GM19023 (cell line): Measurements from ENCODE around the gene ANKDD1A.
A peak's percentile ranks its signal among the peaks of the same experiment; 100 is the strongest.

Experiments used
- ATAC-seq: cut with Tn5 transposase; IDR thresholded peaks from one replicate; pipeline ENCODE4 v1.9.1; 2021; ENCODE audit warnings: mild to moderate bottlenecking, moderate library complexity; ENCODE audit not compliant: unreplicated experiment

ANKDD1A gene

GRCh38 chr15:64959128-64959527, 47.4 kb downstream of the ANKDD1A start:
- ATAC-seq, result no peak

DNA sequence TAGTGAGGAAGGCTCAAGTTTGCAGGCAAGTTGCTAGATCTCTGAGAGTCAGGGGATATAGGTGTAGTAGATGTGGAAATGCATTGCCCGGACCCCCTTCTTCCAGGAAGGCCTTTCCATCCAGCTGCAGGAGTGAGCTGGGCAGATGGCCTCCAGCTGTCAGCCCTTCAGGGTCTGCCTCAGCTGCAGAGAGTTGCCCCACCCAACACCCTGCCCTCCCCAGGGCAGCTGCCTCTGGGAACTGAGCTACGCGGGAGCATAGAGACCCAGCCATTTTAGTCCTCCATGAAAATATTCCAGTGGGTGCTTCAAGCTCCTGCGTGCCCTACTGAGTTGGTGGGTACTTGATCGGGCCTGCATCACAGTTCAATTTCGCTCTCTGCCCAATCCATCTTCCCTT, 48.5 kb downstream of the ANKDD1A start:
- no peak for ATAC-seq

DNA sequence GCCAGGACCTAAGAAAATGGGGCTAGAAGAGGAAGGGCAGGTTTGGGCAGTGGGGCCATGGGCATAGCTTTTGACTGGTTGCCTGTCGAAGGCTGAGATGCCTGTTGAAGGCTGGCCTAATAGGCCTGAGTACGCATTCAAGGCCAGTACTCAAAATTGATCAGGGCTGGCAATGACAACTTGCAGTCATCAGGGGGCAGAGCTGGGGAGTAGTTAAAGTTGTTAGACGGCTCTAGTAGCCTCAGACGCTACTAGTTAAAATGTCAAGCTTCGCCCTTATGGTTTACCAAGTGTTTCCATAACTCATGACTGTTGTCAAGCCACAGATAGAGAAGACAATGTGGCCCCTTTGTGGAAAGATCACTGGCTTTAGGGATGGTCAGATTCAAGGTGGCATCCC, 49.3 kb downstream of the ANKDD1A start:
- ATAC-seq, result no peak

GRCh38 chr15:64969401-64969800, 57.7 kb downstream of the ANKDD1A start:
- ATAC-seq, result no peak

GRCh38 chr15:64970698-64971097, 59.0 kb downstream of the ANKDD1A start:
- ATAC-seq, result no peak

DNA sequence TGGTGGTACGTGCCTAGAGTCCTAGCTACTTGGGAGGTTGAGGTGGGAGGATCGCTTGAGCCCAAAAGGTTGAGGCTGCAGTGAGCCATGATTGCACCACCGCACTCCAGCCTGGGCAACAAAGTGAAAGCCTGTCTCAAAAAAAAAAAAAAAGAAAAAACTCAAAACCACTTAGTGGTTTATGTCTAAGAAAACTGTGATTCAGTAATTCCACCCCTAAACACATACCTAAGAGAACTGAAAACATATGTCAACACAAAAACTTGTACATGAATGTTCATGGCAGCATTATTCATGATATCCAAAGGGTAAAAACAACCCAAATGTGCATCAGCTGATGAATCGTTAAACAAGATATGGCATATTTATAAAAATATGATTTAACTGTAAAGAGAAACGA, 63.7 kb downstream of the ANKDD1A start:
- ATAC-seq, result no peak

- no peak for ATAC-seq
These were observed 67.6 kb downstream of the ANKDD1A start for GRCh38 chr15:64979252-64979710.

DNA sequence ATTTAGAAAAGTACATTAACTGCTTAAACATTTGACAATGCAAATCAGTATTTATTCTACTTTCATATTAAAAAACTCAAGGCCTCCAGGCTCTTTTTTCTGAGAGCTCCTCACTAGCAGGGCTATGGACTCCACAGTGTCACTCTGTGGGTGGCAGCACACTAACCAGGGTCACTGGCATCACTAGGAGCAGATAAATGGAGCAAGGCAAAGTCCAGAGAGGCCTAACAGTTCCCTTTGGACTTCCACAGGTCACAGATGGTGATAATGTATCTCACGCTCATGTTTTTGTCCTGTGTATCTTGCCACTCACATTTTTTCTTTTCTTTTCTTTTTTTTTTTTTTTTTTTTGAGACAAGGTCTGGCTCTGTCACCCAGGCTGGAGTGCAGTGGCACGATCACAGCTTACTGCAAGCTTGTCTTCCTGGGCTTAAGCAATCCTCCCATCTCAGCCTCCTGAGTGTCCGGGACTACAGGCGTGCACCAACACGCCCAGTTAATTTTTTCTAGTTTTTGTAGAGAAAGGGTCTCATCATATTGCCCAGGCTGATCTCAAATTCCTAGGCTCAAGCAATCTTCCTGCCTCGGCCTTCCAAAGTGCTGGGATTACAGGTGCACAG, 70.2 kb downstream of the ANKDD1A start:
- ATAC-seq, result no peak

- ATAC-seq, result no peak
These were observed 70.8 kb downstream of the ANKDD1A start for GRCh38 chr15:64982472-64982871.

GRCh38 chr15:64985366-64986033, 73.8 kb downstream of the ANKDD1A start:
- no peak for ATAC-seq

- no peak for ATAC-seq
These were observed 75.4 kb downstream of the ANKDD1A start for GRCh38 chr15:64987136-64987535.

GRCh38 chr15:64989416-64990167, 77.9 kb downstream of the ANKDD1A start, which contains the start of gene SPG21:
TSS of gene SPG21 (minus strand) at chr15:64989914. CDS start at chr15:64983569, 6,345 bp downstream.
- ATAC-seq, result peak; percentile 95

- ATAC-seq, result no peak
These were observed 78.4 kb downstream of the ANKDD1A start for GRCh38 chr15:64990168-64990470.

- ATAC-seq, result no peak
These were observed 79.9 kb downstream of the ANKDD1A start for GRCh38 chr15:64991536-64992135.

DNA sequence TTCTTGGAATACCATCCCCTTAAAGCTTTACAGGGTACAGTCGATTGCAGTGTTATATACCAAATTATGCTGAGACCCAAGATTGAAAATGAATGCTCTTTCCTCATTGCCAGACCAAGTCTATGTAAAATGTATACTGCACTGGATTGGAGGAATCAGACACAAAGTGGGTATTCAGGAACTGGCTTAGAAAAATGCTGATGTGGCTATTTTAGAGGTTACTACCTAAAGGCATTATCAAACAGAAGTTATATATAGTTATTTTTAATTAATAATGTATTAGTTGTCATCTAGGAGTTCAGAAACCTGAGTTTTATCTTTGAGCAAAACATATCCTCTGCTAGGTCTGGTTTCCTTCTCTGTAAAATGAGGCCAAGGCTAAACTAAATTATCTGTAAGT, 81.6 kb downstream of the ANKDD1A start:
- ATAC-seq, result no peak

GRCh38 chr15:64997066-64997465, 85.4 kb downstream of the ANKDD1A start:
- no peak for ATAC-seq

DNA sequence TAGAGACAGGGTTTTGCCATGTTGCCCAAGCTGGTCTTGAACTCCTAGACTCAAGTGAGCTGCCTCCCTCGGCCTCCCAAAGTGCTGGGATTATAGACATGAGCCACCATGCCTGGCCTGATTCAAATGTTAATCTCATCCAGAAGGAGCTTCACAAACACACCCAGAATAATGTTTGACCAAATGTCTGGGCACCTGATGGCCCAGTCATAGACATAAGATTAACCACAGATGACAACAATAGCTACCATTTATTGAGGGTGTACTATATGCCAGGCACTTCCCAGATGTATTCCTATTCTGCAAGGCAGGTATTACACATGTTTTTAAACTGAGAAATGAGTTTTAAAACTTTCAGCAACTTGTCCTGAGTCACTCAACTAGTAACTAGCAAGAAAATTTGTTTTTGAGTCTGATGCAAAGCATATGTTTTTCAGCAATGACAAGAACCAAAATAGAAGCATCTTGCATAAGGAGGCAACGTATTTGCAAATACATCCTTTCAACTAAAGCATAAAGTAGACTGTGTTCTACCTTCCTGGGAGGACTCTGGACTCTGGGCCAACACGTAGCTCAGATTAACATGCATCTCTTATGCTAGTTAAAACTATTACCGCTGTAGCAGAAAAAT, 86.2 kb downstream of the ANKDD1A start:
- ATAC-seq, result no peak

GRCh38 chr15:65004993-65005392, 93.3 kb downstream of the ANKDD1A start:
- no peak for ATAC-seq

DNA sequence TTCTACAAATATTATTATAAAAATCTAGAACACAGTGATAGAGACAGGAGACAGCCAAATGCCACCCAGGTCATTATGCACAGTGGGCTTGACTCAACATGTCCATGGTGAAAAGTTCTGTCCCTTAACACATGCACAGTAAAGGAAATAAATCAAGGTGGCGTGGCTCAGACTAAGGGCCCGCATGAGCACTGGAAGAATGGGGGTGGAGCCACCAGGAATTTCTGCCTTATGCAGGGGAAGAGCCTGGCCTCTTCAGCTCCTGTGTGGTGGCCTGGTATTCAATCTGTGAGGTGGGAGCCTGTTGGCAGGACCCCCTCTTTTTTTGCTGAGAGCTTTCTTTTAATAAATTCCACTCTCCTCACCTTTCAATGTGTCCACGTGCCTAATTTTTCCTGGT, 95.2 kb downstream of the ANKDD1A start:
- ATAC-seq, result no peak
